Measurements from ENCODE around the gene YDJC.
A peak's percentile ranks its signal among the peaks of the same experiment; 100 is the strongest.
"Not testable (repeated sequence)": the region's sequence is repeated elsewhere in the genome, so short reads cannot be mapped to it uniquely, and the experiment has no call there.

Gene YDJC
- 15.4 to 25.2 (median 19.7) reads per million in 4 donors for total RNA-seq

- peak; percentile 90 to 94 (median 93) for DNase-seq
Observed at GRCh38 chr22:21629255-21630149, at the start of gene YDJC. Gene YDJC (minus strand): TSS chr22:21630022. CDS start chr22:21630014, 8 bp downstream.

- DNase-seq: no peak
Observed at GRCh38 chr22:21679383-21679782, 49.6 kb upstream of the YDJC start.

GRCh38 chr22:21678842-21679241 is 49.0 kb upstream of the YDJC start:
- DNase-seq: not testable (repeated sequence)

- DNase-seq: no peak
Observed at GRCh38 chr22:21677606-21678443, 48.0 kb upstream of the YDJC start.

- DNase-seq: no peak
Observed at GRCh38 chr22:21674638-21675245, 44.9 kb upstream of the YDJC start.

GRCh38 chr22:21673534-21674321 is 43.9 kb upstream of the YDJC start:
- no peak for DNase-seq

GRCh38 chr22:21672107-21672629 is 42.3 kb upstream of the YDJC start:
- DNase-seq: no peak

- DNase-seq: no peak
Observed at GRCh38 chr22:21669026-21669425, 39.2 kb upstream of the YDJC start.

- no peak for DNase-seq
Observed at GRCh38 chr22:21666786-21667185, 37.0 kb upstream of the YDJC start.

- no peak for DNase-seq
Observed at GRCh38 chr22:21665047-21665851, 35.4 kb upstream of the YDJC start.

GRCh38 chr22:21663738-21664137 is 33.9 kb upstream of the YDJC start:
- DNase-seq: no peak

GRCh38 chr22:21661991-21662390 is 32.2 kb upstream of the YDJC start:
- no peak for DNase-seq

- no peak for DNase-seq
Observed at GRCh38 chr22:21660904-21661303, 31.1 kb upstream of the YDJC start.

GRCh38 chr22:21659864-21660525 is 30.2 kb upstream of the YDJC start:
- no peak for DNase-seq

- peak; percentile 72 to 84 (median 76) for DNase-seq
Observed at GRCh38 chr22:21657360-21658032, 27.7 kb upstream of the YDJC start.

GRCh38 chr22:21657020-21657359 is 27.2 kb upstream of the YDJC start:
- no peak for DNase-seq

GRCh38 chr22:21652547-21653545 is 23.0 kb upstream of the YDJC start:
- no peak for DNase-seq

GRCh38 chr22:21652010-21652546 is 22.3 kb upstream of the YDJC start:
- peak; percentile 61 to 86 (median 76) for DNase-seq

Data from T-helper 1 cell (primary cell).